Adrenal gland (tissue), 5 donors: ENCODE measurements around the gene FCHSD1.

Experiments used
- CTCF ChIP-seq, 6 experiments: fragments of 450-650 bp in 4 of 6; fragments of 200-600 bp in 2 of 6; sonication (generic) in 1 of 6; IDR thresholded peaks; 1 replicate in 5 of 6; 2 replicates in 1 of 6; pipeline versions ENCODE4 v1.5.1 to v1.8.0; 2016 to 2021; ENCODE audit warnings: antibody characterized with exemption in 6 of 6, mild to moderate bottlenecking in 2 of 6, moderate library complexity in 1 of 6
- POLR2A ChIP-seq, 2 donors: fragments of 450-650 bp; IDR thresholded peaks; one replicate each; pipeline ENCODE4 v1.6.1; 2017; ENCODE audit warnings: antibody characterized with exemption in 2 of 2, mild to moderate bottlenecking in 2 of 2, moderate library complexity in 1 of 2
- donor health status: DM: no; HTN: no; CAD: no.

- TF ChIP-seq CTCF (IDR thresholded peaks at IDR 0.05) (no peak), POLR2A (IDR thresholded peaks at IDR 0.05) (no peak)
These were observed 30.1 kb upstream of the FCHSD1 start for GRCh38 chr5:141681295-141681694.
